ENCODE results near the gene CDH4. TPM values are rescaled to one million over a fixed set of nuclear protein-coding genes. Genes with fewer than 3 reads are reported as not detected.
"Not testable (repeated sequence)": the region's sequence is repeated elsewhere in the genome, so short reads cannot be mapped to it uniquely, and the experiment has no call there.

Gene CDH4
- total RNA-seq, 4 donors from 2014 or later, result not detected

GRCh38 chr20:61968036-61968810 lies 716.2 kb downstream of the CDH4 start:
- Histone ChIP-seq H3K4me3 (no peak overlapping the region), H3K27me3 (peaks cover 31% of the 10 kb centered on the region), H3K27ac (no peak overlapping the region), H3K36me3 (peaks cover 0 to 12% (median 0%) of the 10 kb centered on the region in 4 donors), H3K4me1 (no peaks in the 10 kb centered on the region), H3K9me3 (no peaks in the 10 kb centered on the region)
- in situ Hi-C loops (cut with MboI; ENCODE audit: low pct_ligation_motif_present in 1 of 4, low pct_unique_long_range_greater_than_20kb in 1 of 4, low sequenced_read_pairs in 3 of 4) (no loop called here), intact Hi-C loops (cut with DNase I; ENCODE audit: low total_unique reads) (no loop called here)
- no peak for DNase-seq
- no peak for TF ChIP-seq POLR2A (IDR thresholded peaks at IDR 0.05)
- TF ChIP-seq, protein P1, sequence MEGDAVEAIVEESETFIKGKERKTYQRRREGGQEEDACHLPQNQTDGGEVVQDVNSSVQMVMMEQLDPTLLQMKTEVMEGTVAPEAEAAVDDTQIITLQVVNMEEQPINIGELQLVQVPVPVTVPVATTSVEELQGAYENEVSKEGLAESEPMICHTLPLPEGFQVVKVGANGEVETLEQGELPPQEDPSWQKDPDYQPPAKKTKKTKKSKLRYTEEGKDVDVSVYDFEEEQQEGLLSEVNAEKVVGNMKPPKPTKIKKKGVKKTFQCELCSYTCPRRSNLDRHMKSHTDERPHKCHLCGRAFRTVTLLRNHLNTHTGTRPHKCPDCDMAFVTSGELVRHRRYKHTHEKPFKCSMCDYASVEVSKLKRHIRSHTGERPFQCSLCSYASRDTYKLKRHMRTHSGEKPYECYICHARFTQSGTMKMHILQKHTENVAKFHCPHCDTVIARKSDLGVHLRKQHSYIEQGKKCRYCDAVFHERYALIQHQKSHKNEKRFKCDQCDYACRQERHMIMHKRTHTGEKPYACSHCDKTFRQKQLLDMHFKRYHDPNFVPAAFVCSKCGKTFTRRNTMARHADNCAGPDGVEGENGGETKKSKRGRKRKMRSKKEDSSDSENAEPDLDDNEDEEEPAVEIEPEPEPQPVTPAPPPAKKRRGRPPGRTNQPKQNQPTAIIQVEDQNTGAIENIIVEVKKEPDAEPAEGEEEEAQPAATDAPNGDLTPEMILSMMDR (IDR thresholded peaks at IDR 0.05), result no peak
- TF ChIP-seq POLR2AphosphoS5 (IDR thresholded peaks at IDR 0.05), result no peak
- no peak for TF ChIP-seq EP300 (IDR thresholded peaks at IDR 0.05; ENCODE audit: low read depth)
- WGBS, 2 donors (ENCODE audit: low coverage in 1 of 2), result 75 to 76% methylated on average over 5 to 22 of the region's 22 CpGs

DNA sequence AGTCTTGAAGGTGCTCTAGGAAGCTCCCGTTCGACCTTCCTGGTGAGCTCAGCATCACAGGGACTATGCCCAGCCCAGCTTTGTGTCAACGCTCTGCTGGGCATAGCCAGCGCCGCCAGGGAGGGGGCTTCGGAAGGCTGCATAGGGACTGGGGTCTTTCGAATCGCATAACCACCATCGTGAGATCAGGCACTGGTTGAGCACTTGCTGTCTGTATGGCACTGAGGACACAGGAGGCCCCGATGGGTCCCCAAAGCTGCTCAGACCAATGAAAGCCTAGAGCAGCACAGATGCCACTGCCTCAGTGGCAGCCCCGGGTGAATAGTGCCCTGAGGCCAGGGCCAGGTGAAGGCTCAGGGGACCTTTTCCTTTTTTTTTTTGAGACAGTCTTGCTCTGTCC lies 716.9 kb downstream of the CDH4 start:
- H3K4me1 ChIP-seq, result no peaks in the 10 kb centered on the region
- H3K27ac ChIP-seq, result no peak overlapping the region
- H3K4me3 ChIP-seq, result no peak overlapping the region
- no peak for TF ChIP-seq POLR2A (IDR thresholded peaks at IDR 0.05)
- TF ChIP-seq EP300 (IDR thresholded peaks at IDR 0.05; ENCODE audit: low read depth), result no peak
- TF ChIP-seq, protein P1 (IDR thresholded peaks at IDR 0.05), result no peak
- TF ChIP-seq POLR2AphosphoS5 (IDR thresholded peaks at IDR 0.05), result no peak
- in situ Hi-C loops (cut with MboI; ENCODE audit: low pct_ligation_motif_present in 1 of 4, low pct_unique_long_range_greater_than_20kb in 1 of 4, low sequenced_read_pairs in 3 of 4), result no loop called here
- intact Hi-C loops (cut with DNase I; ENCODE audit: low total_unique reads), result no loop called here
- DNase-seq, result no peak
- no peaks in the 10 kb centered on the region for H3K9me3 ChIP-seq
- H3K27me3 ChIP-seq, result peaks cover 31% of the 10 kb centered on the region
- peaks cover 0 to 14% (median 1%) of the 10 kb centered on the region in 4 donors for H3K36me3 ChIP-seq
- WGBS, 2 donors (ENCODE audit: low coverage in 1 of 2), result 50 to 78% methylated on average over 2 to 4 of the region's 11 CpGs

DNA sequence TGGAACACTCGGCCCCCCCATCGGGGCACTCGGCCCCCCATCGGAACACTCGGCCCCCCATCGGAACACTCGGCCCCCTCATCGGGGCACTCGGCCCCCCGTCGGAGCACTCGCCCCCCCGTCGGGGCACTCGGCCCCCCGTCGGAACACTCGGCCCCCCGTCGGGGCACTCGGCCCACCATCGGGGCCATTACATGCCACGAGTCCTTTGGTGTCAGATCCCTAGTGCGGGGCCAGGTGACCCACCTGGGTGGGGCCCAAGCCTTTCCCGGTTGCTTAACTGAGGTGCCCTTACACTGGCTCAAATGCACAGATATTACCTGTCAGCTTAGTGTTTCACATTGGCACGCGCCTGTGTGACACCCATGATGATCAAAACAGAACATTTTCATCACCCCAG lies 717.7 kb downstream of the CDH4 start:
- intact Hi-C loops (cut with DNase I; ENCODE audit: low total_unique reads) (no loop called here), in situ Hi-C loops (cut with MboI; ENCODE audit: low pct_ligation_motif_present in 1 of 4, low pct_unique_long_range_greater_than_20kb in 1 of 4, low sequenced_read_pairs in 3 of 4) (no loop called here)
- Histone ChIP-seq H3K4me1 (no peaks in the 10 kb centered on the region), H3K4me3 (no peak overlapping the region), H3K27ac (no peak overlapping the region), H3K27me3 (peaks cover 23% of the 10 kb centered on the region), H3K9me3 (no peaks in the 10 kb centered on the region), H3K36me3 (peaks cover 0 to 21% (median 4%) of the 10 kb centered on the region in 4 donors)
- WGBS, 2 donors (ENCODE audit: low coverage in 1 of 2), result 87% methylated on average over 17 of the region's 27 CpGs; no CpG with 5 or more reads in 1 of the 2 donors
- DNase-seq, result no peak
- TF ChIP-seq POLR2AphosphoS5 (IDR thresholded peaks at IDR 0.05), result no peak
- TF ChIP-seq, protein P1 (IDR thresholded peaks at IDR 0.05), result no peak
- TF ChIP-seq EP300 (IDR thresholded peaks at IDR 0.05; ENCODE audit: low read depth), result no peak
- no peak for TF ChIP-seq POLR2A (IDR thresholded peaks at IDR 0.05)

GRCh38 chr20:61970357-61970756 lies 718.3 kb downstream of the CDH4 start:
- peaks cover 17% of the 10 kb centered on the region for H3K27me3 ChIP-seq
- TF ChIP-seq EP300 (IDR thresholded peaks at IDR 0.05; ENCODE audit: low read depth) (no peak), POLR2A (IDR thresholded peaks at IDR 0.05) (no peak), POLR2AphosphoS5 (IDR thresholded peaks at IDR 0.05) (no peak)
- TF ChIP-seq, protein P1 (IDR thresholded peaks at IDR 0.05), result no peak
- in situ Hi-C loops (cut with MboI; ENCODE audit: low pct_ligation_motif_present in 1 of 4, low pct_unique_long_range_greater_than_20kb in 1 of 4, low sequenced_read_pairs in 3 of 4) (no loop called here), intact Hi-C loops (cut with DNase I; ENCODE audit: low total_unique reads) (no loop called here)
- no peaks in the 10 kb centered on the region for H3K4me1 ChIP-seq
- H3K4me3 ChIP-seq, result no peak overlapping the region
- peaks cover 0 to 21% (median 4%) of the 10 kb centered on the region in 4 donors for H3K36me3 ChIP-seq
- 80 to 93% methylated on average over 1 to 14 of the region's 14 CpGs for WGBS, 2 donors (ENCODE audit: low coverage in 1 of 2)
- no peak for DNase-seq
- H3K27ac ChIP-seq, result no peak overlapping the region
- H3K9me3 ChIP-seq, result no peaks in the 10 kb centered on the region

GRCh38 chr20:61971595-61971994 lies 719.5 kb downstream of the CDH4 start:
- DNase-seq; H3K9me3 ChIP-seq; in situ Hi-C loops (cut with MboI; ENCODE audit: low pct_ligation_motif_present in 1 of 4, low pct_unique_long_range_greater_than_20kb in 1 of 4, low sequenced_read_pairs in 3 of 4); H3K4me3 ChIP-seq; H3K4me1 ChIP-seq; H3K27ac ChIP-seq; H3K27me3 ChIP-seq; intact Hi-C loops (cut with DNase I; ENCODE audit: low total_unique reads): not testable (repeated sequence)
- 93 to 96% methylated on average over 3 to 13 of the region's 13 CpGs for WGBS, 2 donors (ENCODE audit: low coverage in 1 of 2)
- H3K36me3 ChIP-seq, result peaks cover 0 to 26% (median 4%) of the 10 kb centered on the region in 4 donors
